Activated CD4-positive, CD25-positive, alpha-beta regulatory T cell treated with anti-CD3 and anti-CD28 coated beads, Interleukin-2, amount 50 U/mL, for 72 hours (primary cell): Measurements from ENCODE around the gene FOXK1.
"Not testable (repeated sequence)": the region's sequence is repeated elsewhere in the genome, so short reads cannot be mapped to it uniquely, and the experiment has no call there.

Experiments
- DNase-seq: peaks from one replicate; pipeline ENCODE4 v3.0.0; 2021

FOXK1 gene

GRCh38 chr7:4667776-4668509, 14.2 kb upstream of the FOXK1 start:
- no peak for DNase-seq

DNA sequence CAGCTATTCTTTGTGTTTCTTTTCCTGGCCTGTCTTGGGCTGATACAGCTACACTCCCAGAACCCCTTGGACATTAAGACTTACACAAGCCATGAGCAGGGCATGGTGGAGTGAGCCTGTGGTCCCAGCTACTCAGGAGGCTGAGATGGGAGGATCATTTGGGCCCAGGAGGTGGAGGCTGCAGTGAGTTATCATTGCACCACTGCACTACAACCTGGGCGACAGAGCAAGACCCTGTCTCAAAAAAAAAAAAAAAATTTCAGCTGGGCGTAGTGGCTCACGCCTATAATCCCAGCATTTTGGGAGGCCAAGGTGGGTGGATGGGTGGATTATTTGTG, 13.6 kb upstream of the FOXK1 start:
- DNase-seq, result no peak

DNA sequence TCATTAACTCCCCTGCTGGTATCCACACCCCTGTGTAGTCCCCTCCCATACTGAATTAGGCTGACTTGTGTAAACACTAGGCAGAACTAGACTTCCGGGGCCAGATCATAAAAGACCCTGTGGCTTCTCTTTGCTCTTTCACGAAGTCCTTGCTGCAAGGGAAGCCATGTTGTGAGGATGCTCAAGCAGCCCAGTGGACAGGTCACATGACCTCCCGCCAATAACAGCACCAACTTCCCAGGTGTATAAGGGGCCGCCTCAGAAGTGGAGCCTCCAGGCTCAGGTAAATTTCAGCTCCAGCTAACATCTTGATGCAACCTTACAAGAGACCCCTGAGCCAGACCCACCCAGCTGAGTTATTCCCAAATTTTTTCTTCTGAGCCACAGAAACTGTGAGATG, 11.3 kb upstream of the FOXK1 start:
- no peak for DNase-seq

- DNase-seq, result no peak
Measured at GRCh38 chr7:4675771-4676367, 6.2 kb upstream of the FOXK1 start.

- not testable (repeated sequence) for DNase-seq
Measured at GRCh38 chr7:4677518-4677917, 4.6 kb upstream of the FOXK1 start.

DNA sequence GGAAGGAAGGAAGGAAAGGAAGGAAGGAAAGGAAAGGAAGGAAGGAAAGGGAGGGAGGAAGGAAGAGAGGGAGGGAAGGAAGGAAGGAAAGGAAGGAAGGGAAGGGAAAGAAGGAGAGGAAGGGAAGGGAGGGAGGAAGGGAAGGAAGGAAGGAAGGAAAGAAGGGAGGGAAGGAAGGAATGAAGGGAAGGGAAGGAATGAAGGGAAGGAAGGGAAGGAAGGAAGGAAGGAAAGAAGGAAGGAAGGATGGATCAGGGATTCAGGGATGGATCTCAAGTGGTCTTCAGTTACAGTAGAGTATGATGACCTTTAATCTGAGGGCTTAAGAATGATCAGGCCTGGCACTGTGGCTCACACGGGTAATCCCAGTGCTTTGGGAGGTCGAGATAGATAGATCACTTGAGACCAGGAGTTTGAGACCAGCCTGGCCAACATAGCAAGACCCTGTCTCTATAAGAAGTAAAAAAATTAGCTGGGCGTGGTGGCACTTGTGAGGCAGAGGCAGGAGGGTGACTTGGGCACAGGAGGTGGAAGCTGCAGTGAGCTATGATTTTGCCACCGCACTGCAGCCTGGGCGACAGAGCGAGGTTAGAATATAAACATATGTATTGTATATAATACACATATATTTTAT, 760 bp upstream of the FOXK1 start:
- no peak for DNase-seq

- peak; percentile 48 for DNase-seq
Measured at GRCh38 chr7:4682621-4683042, 537 bp downstream of the FOXK1 start.

DNA sequence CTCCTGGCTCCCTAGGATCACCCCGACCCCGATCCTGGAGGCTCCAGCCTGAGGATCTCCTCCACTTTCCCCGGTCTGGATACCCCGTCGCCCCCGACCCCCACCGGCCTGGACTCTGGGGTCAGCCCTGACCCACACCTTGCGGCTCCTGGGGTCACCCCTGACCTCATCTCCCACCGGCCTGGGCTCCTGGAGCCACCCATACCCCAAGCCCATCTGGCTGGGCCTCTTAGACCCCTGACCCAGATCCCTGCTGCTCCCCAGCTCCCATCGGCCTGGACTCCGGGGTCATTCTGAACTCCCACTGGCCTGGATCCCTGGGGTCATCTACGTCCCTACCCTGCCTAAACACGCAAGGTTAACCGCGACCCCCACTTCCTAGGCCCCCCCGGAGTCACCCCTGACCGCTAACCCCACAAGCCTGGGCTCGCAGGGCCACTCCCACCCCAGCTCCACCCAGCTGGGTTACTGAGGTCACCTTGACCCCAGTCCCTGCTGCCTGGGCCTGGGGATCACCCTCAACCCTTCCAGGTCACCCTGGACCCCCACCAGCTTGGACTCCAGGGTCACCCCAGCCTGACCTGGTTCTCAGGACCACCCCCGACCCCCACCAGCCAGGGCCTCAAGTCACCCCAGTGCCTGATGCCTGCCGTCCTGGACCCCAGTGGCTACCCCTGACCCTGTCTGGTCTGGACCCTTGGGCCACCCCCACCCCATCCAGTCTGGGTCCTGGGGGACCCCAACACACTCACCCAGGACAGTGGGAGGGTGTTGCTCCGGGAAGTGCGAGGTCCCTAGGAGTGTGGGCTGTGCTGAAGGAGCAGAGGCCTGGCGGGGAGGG, 1.2 kb downstream of the FOXK1 start:
- DNase-seq, result peak; percentile 34

DNA sequence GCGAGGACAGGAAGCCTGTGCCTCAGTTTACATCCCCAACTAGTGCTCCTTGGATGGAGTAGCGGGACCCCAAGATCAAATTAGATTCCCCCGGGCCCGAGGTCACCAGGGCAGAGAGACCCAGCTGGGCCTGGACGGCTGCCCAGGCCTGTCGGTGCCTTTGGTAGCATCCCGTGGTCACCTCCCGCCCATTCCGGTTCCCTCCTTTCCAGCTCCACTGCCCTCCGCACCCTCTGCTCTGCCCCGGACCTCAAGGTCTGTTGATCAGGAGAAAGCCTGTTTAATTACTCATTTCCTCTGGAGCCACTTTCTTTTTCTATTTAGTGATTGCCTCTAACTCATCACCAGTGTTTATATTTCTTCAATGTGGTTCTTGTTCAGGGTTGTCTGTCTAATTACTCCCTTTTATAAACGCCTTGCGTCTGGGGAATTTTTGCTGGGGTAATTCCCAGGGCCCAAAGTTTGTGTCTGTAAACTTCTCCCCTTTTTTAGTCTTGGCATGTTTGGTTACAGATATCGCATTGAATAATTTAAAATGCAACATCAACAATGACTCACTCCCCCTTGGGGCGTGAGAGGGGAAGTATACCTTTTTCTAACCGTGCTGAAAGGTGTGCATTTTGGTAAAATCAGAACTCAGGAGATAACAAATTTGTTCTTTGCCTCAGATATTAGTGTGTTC, 1.9 kb downstream of the FOXK1 start:
- DNase-seq, result peak; percentile 49

- no peak for DNase-seq
Measured at GRCh38 chr7:4684846-4685245, 2.8 kb downstream of the FOXK1 start.

DNA sequence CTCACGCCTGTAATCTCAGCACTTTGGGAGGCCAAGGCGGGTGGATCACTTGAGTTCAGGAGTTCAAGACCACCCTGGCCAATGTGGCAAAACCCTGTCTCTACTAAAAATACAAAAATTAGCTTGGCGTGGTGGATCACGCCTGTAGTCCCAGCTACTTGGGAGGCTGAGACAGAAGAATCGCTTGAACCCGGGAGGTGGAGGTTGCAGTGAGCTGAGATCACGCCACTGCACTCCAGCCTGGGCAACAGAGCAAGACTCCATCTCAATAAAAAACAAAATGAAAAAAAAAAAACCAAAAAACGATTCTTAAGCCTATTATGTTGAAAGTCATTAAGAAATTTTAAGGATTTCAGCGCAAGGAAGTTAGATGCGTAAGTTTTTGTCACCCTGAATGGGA, 3.6 kb downstream of the FOXK1 start:
- DNase-seq, result not testable (repeated sequence)

- DNase-seq, result no peak
Measured at GRCh38 chr7:4687956-4688355, 5.9 kb downstream of the FOXK1 start.

GRCh38 chr7:4689151-4689550, 7.1 kb downstream of the FOXK1 start:
- DNase-seq, result no peak

- DNase-seq, result no peak
Measured at GRCh38 chr7:4689668-4690067, 7.6 kb downstream of the FOXK1 start.

- no peak for DNase-seq
Measured at GRCh38 chr7:4690953-4691856, 9.1 kb downstream of the FOXK1 start.

DNA sequence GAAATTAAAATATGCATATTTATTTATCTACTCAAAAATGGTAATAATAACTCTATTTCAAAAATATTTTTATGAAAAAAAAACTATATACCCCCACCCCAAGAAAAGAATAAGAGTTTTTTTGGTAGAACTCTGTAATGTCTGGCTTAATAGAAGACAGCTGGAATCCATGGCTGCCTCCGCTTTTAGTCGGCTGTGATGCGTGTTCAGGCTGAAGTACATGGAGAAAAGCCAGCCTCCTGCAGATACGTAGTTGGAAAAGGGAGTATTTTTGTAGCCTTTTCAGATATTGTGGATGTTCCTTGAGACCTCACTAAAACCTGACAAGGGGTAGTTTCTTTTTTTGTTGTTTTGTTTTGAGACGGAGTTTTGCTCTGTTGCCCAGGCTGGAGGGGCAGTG, 10.0 kb downstream of the FOXK1 start:
- no peak for DNase-seq

- not testable (repeated sequence) for DNase-seq
Measured at GRCh38 chr7:4692622-4693021, 10.5 kb downstream of the FOXK1 start.

DNA sequence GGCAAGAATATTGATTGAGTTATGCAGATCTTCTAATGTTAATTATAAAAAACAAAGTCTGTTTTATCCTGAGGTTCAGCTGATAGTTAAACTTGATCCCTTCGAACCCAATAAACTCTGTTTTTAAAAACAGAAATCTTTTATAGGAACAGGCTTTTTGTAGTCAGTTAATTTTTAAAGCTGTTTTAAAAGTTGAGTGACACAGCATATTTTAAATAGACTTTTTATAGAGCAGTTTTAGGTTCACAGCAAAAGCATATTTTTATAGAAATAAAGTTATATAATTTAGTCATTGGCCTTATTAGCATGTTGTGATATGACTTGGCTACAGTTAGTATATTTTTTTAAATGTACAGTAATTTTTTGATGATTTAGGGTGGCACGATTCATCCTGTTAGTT, 11.1 kb downstream of the FOXK1 start:
- no peak for DNase-seq

GRCh38 chr7:4693749-4694148, 11.7 kb downstream of the FOXK1 start:
- no peak for DNase-seq

DNA sequence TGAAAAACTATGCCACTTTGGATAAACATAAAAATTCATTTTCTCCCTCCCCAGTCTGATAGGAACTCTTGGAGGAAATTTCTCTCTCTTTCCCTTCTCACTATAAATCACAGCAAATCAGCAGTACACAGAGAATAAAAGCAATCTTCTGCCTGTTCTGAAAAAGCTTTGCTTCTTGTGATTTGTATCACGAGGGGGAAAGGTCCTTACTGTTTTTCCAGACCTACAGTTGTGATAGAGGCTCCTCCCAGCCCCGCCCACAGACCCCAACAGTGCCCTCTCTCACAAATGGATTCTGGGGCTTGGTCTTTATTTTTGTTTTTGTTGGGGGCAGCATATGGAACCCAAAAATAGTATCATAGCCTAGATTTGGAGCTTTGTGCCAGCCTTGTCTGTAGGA, 12.2 kb downstream of the FOXK1 start:
- no peak for DNase-seq

DNA sequence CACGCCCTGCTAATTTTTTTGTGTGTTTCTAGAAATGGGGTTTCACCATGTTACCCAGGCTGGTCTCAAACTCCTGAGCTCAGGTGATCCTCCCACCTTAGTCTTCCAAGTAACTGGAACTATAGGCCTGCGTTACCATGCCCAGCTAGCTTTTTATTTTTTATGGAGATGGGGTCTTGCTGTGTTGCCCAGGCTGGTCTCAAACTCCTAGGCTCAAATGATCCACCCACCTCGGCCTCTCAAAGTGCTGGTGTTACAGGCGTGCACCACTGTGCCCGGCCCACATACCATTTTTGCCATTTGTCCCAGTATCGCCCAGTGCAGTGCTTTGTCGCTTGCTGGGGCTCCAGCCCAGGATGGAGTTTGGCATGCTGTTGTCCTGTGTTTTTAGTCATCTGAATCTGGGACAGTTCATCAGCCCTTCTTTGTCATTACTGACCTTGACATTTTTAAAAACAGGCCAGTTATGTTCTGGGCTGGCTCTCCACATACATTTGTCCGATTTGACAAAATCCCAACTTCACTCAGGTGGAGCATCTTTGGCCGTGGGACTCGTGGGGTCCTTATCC, 16.7 kb downstream of the FOXK1 start:
- DNase-seq, result no peak

DNA sequence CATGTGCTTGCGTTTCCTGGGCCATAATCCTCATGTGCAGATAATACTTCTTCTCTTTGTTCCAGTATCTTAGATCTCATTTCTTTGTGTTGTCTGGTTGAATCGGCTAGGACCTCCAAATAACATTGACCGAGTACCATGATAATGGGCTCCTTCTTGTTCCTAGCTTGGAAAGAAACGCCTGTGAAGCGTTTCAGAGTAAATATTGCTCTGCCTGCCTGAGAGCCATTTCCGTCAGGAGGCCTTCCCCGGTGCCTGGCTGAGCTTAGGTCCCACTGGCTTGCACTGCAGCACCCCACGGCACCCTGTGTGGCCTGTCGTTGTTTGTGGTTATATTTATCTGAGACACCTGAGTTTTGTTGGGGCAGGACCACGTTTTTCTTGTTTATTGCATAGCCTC, 17.7 kb downstream of the FOXK1 start:
- no peak for DNase-seq
